Epithelial cell of esophagus (primary cell): ENCODE data around the gene PMEPA1.

Source experiments
- DNase-seq: peaks from one replicate; pipeline ENCODE4 v3.0.0; 2010; ENCODE audit warnings: low read depth
- H3K4me3 ChIP-seq: 2 replicates; pipeline ENCODE4 v1.5.1; 2011; ENCODE audit warnings: mild to moderate bottlenecking, low read length, control low read depth
- CTCF ChIP-seq: IDR thresholded peaks from 2 replicates; pipeline ENCODE4 v1.5.1; 2011; ENCODE audit warnings: low read depth, mild to moderate bottlenecking, low read length, control low read depth, inconsistent platforms; ENCODE audit not compliant: insufficient read depth; ENCODE audit errors: missing control alignments

Gene PMEPA1

GRCh38 chr20:57601211-57601570 is 108.6 kb downstream of the PMEPA1 start:
- DNase-seq, result no peak
- no peak for TF ChIP-seq CTCF
- H3K4me3 ChIP-seq, result no peak overlapping the region

- peak; percentile 6 for DNase-seq
- no peak for TF ChIP-seq CTCF
- no peak overlapping the region for H3K4me3 ChIP-seq
Observed at GRCh38 chr20:57600320-57601210, 109.2 kb downstream of the PMEPA1 start.

GRCh38 chr20:57598491-57598890 is 111.3 kb downstream of the PMEPA1 start:
- TF ChIP-seq CTCF, result no peak
- no peak overlapping the region for H3K4me3 ChIP-seq
- DNase-seq, result no peak
